HCT116 (cell line): ENCODE results near the gene SRR. TPM values are rescaled to one million over a fixed set of nuclear protein-coding genes. Genes with fewer than 3 reads are reported as not detected.
A peak's percentile ranks its signal among the peaks of the same experiment; 100 is the strongest.

Experiments used
- ATAC-seq: fragments of 200-7000 bp; cut with Tn5 transposase; 2 replicates; pipeline ENCODE4 v1.9.1; 2020; ENCODE audit warnings: mild to moderate bottlenecking, moderate library complexity
- BruUV-seq: library from RNA; stranded (reverse); fragments of 400-500 nt; replicated peaks from 2 replicates; lab custom pipeline; 2021; lab: Mats Ljungman, UMichigan
- CTCF ChIA-PET: fragments of 300-600 bp; sonication (Branson Sonifier 250); formaldehyde crosslinking; loops from one replicate; lab custom pipeline; 2021; ENCODE audit warnings: antibody characterized with exemption; lab: Charles Lee
- POLR2A ChIA-PET: fragments of 300-600, 350-600 bp; sonication (Branson Sonifier 250); formaldehyde crosslinking; loops from one replicate; lab custom pipeline; 2021; ENCODE audit warnings: antibody characterized with exemption; lab: Charles Lee
- RAD21 ChIA-PET, 2 experiments: fragments of 300-600 bp; sonication (Branson Sonifier 250); formaldehyde crosslinking; loops; one replicate each; lab custom pipeline; 2023; ENCODE audit warnings: low total read pairs in 2 of 2; ENCODE audit not compliant: uncharacterized antibody in 2 of 2, unreplicated experiment in 2 of 2, low non-redundant PET in 1 of 2; lab: Charles Lee
- DNase-seq: peaks from one replicate; pipeline ENCODE4 v3.0.0-alpha.2; 2010; ENCODE audit warnings: low read depth, low spot score
- H2AFZ ChIP-seq: fragments of 200-600 bp; shearing (Covaris generic), sonication (generic); 2 replicates; pipeline ENCODE4 v1.6.1; 2017; ENCODE audit warnings: low read depth, mixed run types, mixed read lengths, antibody characterized with exemption, low read length; ENCODE audit not compliant: poor library complexity, severe bottlenecking
- H3K27ac ChIP-seq: 2 replicates; pipeline ENCODE4 v1.5.1; 2012; ENCODE audit warnings: low read depth, low read length
- H3K27me3 ChIP-seq: fragments of 200-600 bp; sonication (generic); 2 replicates; pipeline ENCODE4 v1.6.1; 2016; ENCODE audit warnings: mixed run types, low read length, mixed read lengths; ENCODE audit not compliant: insufficient read depth
- H3K36me3 ChIP-seq, 2 experiments: fragments of 200-500 bp in 1 of 2; fragments of 200-600 bp in 1 of 2; sonication (Bioruptor generic) in 1 of 2; sonication (generic) in 1 of 2; 2 replicates each; pipeline versions ENCODE4 v1.5.1 to v1.6.1; 2014 to 2016; ENCODE audit warnings: low read length in 2 of 2, inconsistent platforms in 1 of 2, mixed read lengths in 1 of 2, mixed run types in 1 of 2; ENCODE audit not compliant: insufficient read depth in 2 of 2, control insufficient read depth in 1 of 2
- H3K4me1 ChIP-seq, 2 experiments: fragments of 200-600 bp in 1 of 2; sonication (generic) in 1 of 2; 2 replicates each; pipeline versions ENCODE4 v1.5.1 to v1.6.1; 2012 to 2017; ENCODE audit warnings: low read length in 2 of 2, inconsistent platforms in 1 of 2, mild to moderate bottlenecking in 1 of 2, mixed read lengths in 1 of 2, mixed run types in 1 of 2, moderate library complexity in 1 of 2; ENCODE audit not compliant: insufficient read depth in 2 of 2, control insufficient read depth in 1 of 2
- H3K4me2 ChIP-seq: fragments of 200-600 bp; sonication (generic); 2 replicates; pipeline ENCODE4 v1.6.1; 2017; ENCODE audit warnings: mixed run types, low read length, mixed read lengths
- H3K4me3 ChIP-seq, 2 experiments: fragments of 200-600 bp in 1 of 2; sonication (generic) in 1 of 2; replicated peaks in 1 of 2; 2 replicates each; pipeline ENCODE4 v1.5.1; 2011 to 2016; ENCODE audit warnings: low read length in 2 of 2, control low read depth in 1 of 2, low read depth in 1 of 2, mild to moderate bottlenecking in 1 of 2, mixed read lengths in 1 of 2, mixed run types in 1 of 2
- H3K79me2 ChIP-seq: fragments of 200-600 bp; sonication (generic); 2 replicates; pipeline ENCODE4 v1.6.1; 2017; ENCODE audit warnings: mild to moderate bottlenecking, mixed run types, low read length, moderate library complexity, mixed read lengths; ENCODE audit not compliant: insufficient read depth
- H3K9ac ChIP-seq: fragments of 200-600 bp; sonication (generic); 2 replicates; pipeline ENCODE4 v1.6.1; 2016; ENCODE audit warnings: low read length, mixed read lengths
- H3K9me2 ChIP-seq: fragments of 200-600 bp; sonication (generic), shearing (Covaris generic); 2 replicates; pipeline ENCODE4 v1.6.1; 2017; ENCODE audit warnings: mixed run types, mild to moderate bottlenecking, moderate library complexity; ENCODE audit not compliant: insufficient read depth
- H3K9me3 ChIP-seq, 2 experiments: fragments of 200-500 bp in 1 of 2; fragments of 200-600 bp in 1 of 2; sonication (Bioruptor generic) in 1 of 2; sonication (generic) in 1 of 2; 2 replicates each; pipeline ENCODE4 v1.6.1; 2014 to 2017; ENCODE audit warnings: low read length in 2 of 2, mixed read lengths in 2 of 2, inconsistent platforms in 1 of 2, low read depth in 1 of 2, mild to moderate bottlenecking in 1 of 2, mixed run types in 1 of 2, moderate library complexity in 1 of 2; ENCODE audit not compliant: control insufficient read depth in 1 of 2, insufficient read depth in 1 of 2
- H4K20me1 ChIP-seq: fragments of 200-600 bp; sonication (generic), shearing (Covaris generic); 2 replicates; pipeline ENCODE4 v1.6.1; 2017; ENCODE audit warnings: mixed run types, mild to moderate bottlenecking, moderate library complexity; ENCODE audit not compliant: insufficient read depth
- CEBPB ChIP-seq: IDR thresholded peaks from 2 replicates; pipeline ENCODE4 v1.6.1; 2012; ENCODE audit warnings: low read depth
- EGR1 ChIP-seq: IDR thresholded peaks from 2 replicates; pipeline ENCODE4 v1.6.1; 2012; ENCODE audit warnings: low read depth
- ELF1 ChIP-seq: IDR thresholded peaks from 2 replicates; pipeline ENCODE4 v1.6.1; 2012; ENCODE audit warnings: low read depth, borderline replicate concordance
- EZH2 ChIP-seq: fragments of 200-600 bp; sonication (generic); IDR thresholded peaks from 2 replicates; pipeline ENCODE4 v1.6.1; 2017; ENCODE audit warnings: antibody characterized with exemption, mixed run types
- POLR2A ChIP-seq: IDR thresholded peaks from 2 replicates; pipeline ENCODE4 v1.7.0; 2011; ENCODE audit warnings: borderline replicate concordance; ENCODE audit not compliant: insufficient read depth, insufficient read length; ENCODE audit errors: extremely low read depth
- POLR2AphosphoS5 ChIP-seq: IDR thresholded peaks from 2 replicates; pipeline ENCODE4 v1.6.1; 2011; ENCODE audit warnings: mild to moderate bottlenecking, low read depth, low read length, moderate library complexity
- RAD21 ChIP-seq: IDR thresholded peaks from 2 replicates; pipeline ENCODE4 v1.6.1; 2012; ENCODE audit warnings: low read depth, mild to moderate bottlenecking
- SIN3A ChIP-seq: IDR thresholded peaks from 2 replicates; pipeline ENCODE4 v1.6.1; 2012; ENCODE audit warnings: low read depth
- SP1 ChIP-seq: IDR thresholded peaks from 2 replicates; pipeline ENCODE4 v1.6.1; 2012; ENCODE audit warnings: low read depth
- SRF ChIP-seq: IDR thresholded peaks from 2 replicates; pipeline ENCODE4 v1.6.1; 2012; ENCODE audit warnings: low read depth
- YY1 ChIP-seq: IDR thresholded peaks from 2 replicates; pipeline ENCODE4 v1.6.1; 2011; ENCODE audit warnings: low read length, low read depth, moderate library complexity, mild to moderate bottlenecking; ENCODE audit not compliant: insufficient replicate concordance; ENCODE audit errors: extremely low read depth
- ZFX ChIP-seq: fragments of 450-650 bp; IDR thresholded peaks from 2 replicates; pipeline ENCODE4 v1.6.1; 2017
- intact Hi-C: fragments of 100-400 bp; cut with micrococcal nuclease; formaldehyde crosslinking; loops from 2 replicates; pipeline ENCODE4 v1.10.0; 2022
- total RNA-seq: library from RNA; stranded (reverse); gene quantifications from one replicate; pipeline ENCODE4 v1.2.1, GENCODE V29; 2021; ENCODE audit not compliant: unreplicated experiment
- TF ChIP-seq, protein P1 (sequence below): IDR thresholded peaks from 2 replicates; pipeline ENCODE4 v1.6.1; 2012
- TF ChIP-seq, protein P2 (sequence below): IDR thresholded peaks from 2 replicates; pipeline ENCODE4 v1.6.1; 2011; ENCODE audit warnings: mild to moderate bottlenecking, low read length, moderate library complexity; ENCODE audit not compliant: insufficient replicate concordance; ENCODE audit errors: extremely low read depth
- TF ChIP-seq, protein P3 (sequence below), 3 experiments: fragments of 200-600 bp in 1 of 3; sonication (generic) in 1 of 3; IDR thresholded peaks in 2 of 3; conservative IDR thresholded peaks in 1 of 3; 2 replicates each; pipeline ENCODE4 v1.5.1; 2012 to 2017; ENCODE audit warnings: low read depth in 2 of 3, low read length in 2 of 3, antibody characterized with exemption in 1 of 3, borderline replicate concordance in 1 of 3, control low read depth in 1 of 3, mild to moderate bottlenecking in 1 of 3, mixed read lengths in 1 of 3, mixed run types in 1 of 3, moderate library complexity in 1 of 3; ENCODE audit not compliant: insufficient read depth in 1 of 3

Gene SRR
- total RNA-seq, 1 experiment from 2014 or later = 15.1 TPM

DNA sequence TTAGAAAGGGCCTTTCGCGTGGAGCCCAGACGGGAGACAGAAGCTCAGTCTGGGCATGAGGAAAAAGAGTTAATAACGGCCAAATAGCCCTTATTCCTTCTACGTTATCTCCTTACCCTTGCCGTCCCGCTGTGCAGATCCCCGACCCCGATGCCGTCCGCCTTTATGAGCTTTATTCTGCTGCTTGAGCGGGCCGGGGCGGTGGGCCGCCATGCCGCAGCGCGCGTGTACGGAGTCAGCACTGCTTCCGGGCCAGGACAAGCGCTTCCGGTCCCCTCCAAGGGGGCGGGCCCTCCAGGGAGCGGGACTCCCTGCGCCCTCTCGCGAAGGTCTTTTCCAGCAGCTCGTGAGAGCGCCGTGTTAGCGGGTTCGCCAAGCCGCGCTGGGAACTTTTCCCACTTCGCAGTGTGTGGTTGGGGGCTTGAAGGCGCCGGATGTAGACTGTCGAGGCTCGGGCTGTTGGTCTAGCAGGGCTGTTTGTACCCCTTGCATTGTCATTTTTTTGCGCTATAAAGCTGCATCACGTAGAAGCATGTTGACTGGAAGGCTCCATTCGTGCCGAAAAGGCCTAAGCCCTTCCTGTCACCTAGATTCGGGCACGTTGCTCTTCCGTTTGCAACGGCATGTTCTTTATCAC is 32.6 kb downstream of the SRR start, which contains the start of gene TSR1:
TSS of gene TSR1 (minus strand) at position 243 of the 637 bp plus-strand sequence. CDS start at position 213, 30 bp downstream.
- intact Hi-C loops = loop anchor here (5.0 kb wide), 1 partner anchor 71 kb away; no protein-coding TSS in a partner anchor

More for the DNA sequence above, 32.6 kb downstream of the SRR start, which contains the start of gene TSR1:
- RAD21 ChIA-PET = interaction anchor here in 1 of 2 experiments (1.2 kb wide), 1 partner anchor 57 kb away, joined by 3 read pairs; no protein-coding TSS in a partner anchor
- Histone ChIP-seq H3K9me3 (no peaks in the 10 kb centered on the region), H3K27me3 (no peaks in the 10 kb centered on the region), H3K27ac (peak within 1 kb of the TSS; percentile 86), H3K4me2 (peak within 1 kb of the TSS; percentile 95), H3K79me2 (peaks cover 70% of the 10 kb centered on the region), H3K4me3 (peak within 1 kb of the TSS; percentile 82 to 99), H4K20me1 (peaks cover 20% of the 10 kb centered on the region; the same call in 1 of the 2 replicates), H2AFZ (no peak within 1 kb of the TSS), H3K9me2 (no peaks in the 10 kb centered on the region), H3K4me1 (peaks cover 2 to 29% of the 10 kb centered on the region in 2 experiments; a peak in 3 of 4 replicates), H3K9ac (peak within 1 kb of the TSS; percentile 94), H3K36me3 (peaks cover 31 to 43% of the 10 kb centered on the region in 2 experiments)
- CTCF ChIA-PET = interaction anchor here (0.6 to 1.3 kb wide), 7 partner anchors 16 to 278 kb away, joined by 3 to 6 read pairs (median 3); no protein-coding TSS in a partner anchor
- ATAC-seq = peak; percentile 81
- POLR2A ChIA-PET = interaction anchor here (0.9 to 1.5 kb wide), 10 partner anchors 10 to 71 kb away, joined by 3 to 6 read pairs (median 4); partner anchors contain the start of genes SMG6 and SRR
- BruUV-seq = no TSS peak
- peak; percentile 74 for DNase-seq
- no peak for TF ChIP-seq SRF
- peak; percentile 68; the same call in 1 of the 2 replicates for TF ChIP-seq EGR1
- no peak for TF ChIP-seq CEBPB
- TF ChIP-seq EZH2 = no peak
- peak; percentile 94 for TF ChIP-seq YY1
- peak; percentile 96 for TF ChIP-seq POLR2A
- TF ChIP-seq RAD21 = no peak
- peak; percentile 76 for TF ChIP-seq ZFX
- TF ChIP-seq, protein P1, sequence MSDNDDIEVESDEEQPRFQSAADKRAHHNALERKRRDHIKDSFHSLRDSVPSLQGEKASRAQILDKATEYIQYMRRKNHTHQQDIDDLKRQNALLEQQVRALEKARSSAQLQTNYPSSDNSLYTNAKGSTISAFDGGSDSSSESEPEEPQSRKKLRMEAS = peak; percentile 97
- peak; percentile 55; the same call in 1 of the 2 replicates for TF ChIP-seq SP1
- TF ChIP-seq, protein P2, sequence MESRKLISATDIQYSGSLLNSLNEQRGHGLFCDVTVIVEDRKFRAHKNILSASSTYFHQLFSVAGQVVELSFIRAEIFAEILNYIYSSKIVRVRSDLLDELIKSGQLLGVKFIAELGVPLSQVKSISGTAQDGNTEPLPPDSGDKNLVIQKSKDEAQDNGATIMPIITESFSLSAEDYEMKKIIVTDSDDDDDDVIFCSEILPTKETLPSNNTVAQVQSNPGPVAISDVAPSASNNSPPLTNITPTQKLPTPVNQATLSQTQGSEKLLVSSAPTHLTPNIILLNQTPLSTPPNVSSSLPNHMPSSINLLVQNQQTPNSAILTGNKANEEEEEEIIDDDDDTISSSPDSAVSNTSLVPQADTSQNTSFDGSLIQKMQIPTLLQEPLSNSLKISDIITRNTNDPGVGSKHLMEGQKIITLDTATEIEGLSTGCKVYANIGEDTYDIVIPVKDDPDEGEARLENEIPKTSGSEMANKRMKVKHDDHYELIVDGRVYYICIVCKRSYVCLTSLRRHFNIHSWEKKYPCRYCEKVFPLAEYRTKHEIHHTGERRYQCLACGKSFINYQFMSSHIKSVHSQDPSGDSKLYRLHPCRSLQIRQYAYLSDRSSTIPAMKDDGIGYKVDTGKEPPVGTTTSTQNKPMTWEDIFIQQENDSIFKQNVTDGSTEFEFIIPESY = peak; percentile 76
- TF ChIP-seq, protein P3, sequence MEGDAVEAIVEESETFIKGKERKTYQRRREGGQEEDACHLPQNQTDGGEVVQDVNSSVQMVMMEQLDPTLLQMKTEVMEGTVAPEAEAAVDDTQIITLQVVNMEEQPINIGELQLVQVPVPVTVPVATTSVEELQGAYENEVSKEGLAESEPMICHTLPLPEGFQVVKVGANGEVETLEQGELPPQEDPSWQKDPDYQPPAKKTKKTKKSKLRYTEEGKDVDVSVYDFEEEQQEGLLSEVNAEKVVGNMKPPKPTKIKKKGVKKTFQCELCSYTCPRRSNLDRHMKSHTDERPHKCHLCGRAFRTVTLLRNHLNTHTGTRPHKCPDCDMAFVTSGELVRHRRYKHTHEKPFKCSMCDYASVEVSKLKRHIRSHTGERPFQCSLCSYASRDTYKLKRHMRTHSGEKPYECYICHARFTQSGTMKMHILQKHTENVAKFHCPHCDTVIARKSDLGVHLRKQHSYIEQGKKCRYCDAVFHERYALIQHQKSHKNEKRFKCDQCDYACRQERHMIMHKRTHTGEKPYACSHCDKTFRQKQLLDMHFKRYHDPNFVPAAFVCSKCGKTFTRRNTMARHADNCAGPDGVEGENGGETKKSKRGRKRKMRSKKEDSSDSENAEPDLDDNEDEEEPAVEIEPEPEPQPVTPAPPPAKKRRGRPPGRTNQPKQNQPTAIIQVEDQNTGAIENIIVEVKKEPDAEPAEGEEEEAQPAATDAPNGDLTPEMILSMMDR (IDR thresholded peaks at IDR 0.05 in 2 of 3, conservative IDR thresholded peaks at IDR 0.05 in 1 of 3; ENCODE audit: borderline replicate concordance in 1 of 3, insufficient read depth in 1 of 3, low read depth in 2 of 3, low read length in 2 of 3) = no peak
- no peak; the same call in 1 of the 2 replicates for TF ChIP-seq ELF1
- peak; percentile 79; the same call in 1 of the 2 replicates for TF ChIP-seq SIN3A
- TF ChIP-seq POLR2AphosphoS5 = peak; percentile 94
